ENCODE results near the gene SUCLG2.
A peak's percentile ranks its signal among the peaks of the same experiment; 100 is the strongest.

Gene SUCLG2

GRCh38 chr3:67414740-67415139, 239.7 kb downstream of the SUCLG2 start:
- H3K27ac ChIP-seq, result no peak overlapping the region
- DNase-seq (ENCODE audit: low read depth, low spot score), result no peak

DNA sequence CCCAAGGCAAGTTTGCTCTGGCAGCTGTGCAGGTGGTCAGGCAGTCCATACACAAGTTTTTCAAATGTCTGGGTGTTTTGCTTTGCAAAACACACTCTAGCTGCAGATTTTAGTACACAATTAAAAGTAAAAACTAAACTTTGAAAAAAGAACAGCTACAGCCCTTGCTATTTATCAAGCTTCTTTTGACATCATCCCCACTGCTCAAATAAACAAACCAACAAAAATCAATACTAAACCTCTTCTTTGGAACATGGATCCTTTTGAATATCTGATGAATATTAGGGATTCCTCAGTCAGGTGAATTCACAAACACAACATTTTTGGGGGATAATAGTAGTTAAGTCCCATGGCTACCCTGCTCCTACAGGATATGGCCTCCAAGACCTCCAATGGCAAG, 249.2 kb downstream of the SUCLG2 start:
- no peak for DNase-seq (ENCODE audit: low read depth, low spot score)
- H3K27ac ChIP-seq, result no peak overlapping the region

- H3K27ac ChIP-seq, result no peak overlapping the region
- no peak for DNase-seq (ENCODE audit: low read depth, low spot score)
Measured at GRCh38 chr3:67402873-67403272, 251.5 kb downstream of the SUCLG2 start.

DNA sequence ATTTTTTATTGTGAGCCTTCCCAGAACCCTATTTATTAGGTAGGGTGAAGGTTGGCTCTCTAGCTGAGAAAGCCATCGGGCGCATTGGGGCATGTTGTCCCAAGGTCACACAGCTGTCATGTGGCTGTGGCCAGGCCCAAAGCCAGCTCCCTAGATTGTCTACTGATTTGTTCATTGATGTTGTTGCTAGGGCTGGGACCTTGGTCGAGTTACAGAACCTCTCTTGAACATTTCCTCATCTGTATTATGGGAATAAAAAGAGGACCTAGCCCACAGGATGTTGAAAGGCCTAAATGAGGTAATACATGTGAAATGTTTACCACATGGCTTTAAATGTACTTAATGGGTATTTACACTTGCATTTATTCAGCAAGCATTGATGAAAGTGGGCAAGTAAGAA, 252.5 kb downstream of the SUCLG2 start:
- H3K27ac ChIP-seq, result no peak overlapping the region
- DNase-seq (ENCODE audit: low read depth, low spot score), result no peak

- no peak overlapping the region for H3K27ac ChIP-seq
- DNase-seq (ENCODE audit: low read depth, low spot score), result no peak
Measured at GRCh38 chr3:67400476-67400875, 253.9 kb downstream of the SUCLG2 start.

GRCh38 chr3:67389176-67389575, 265.2 kb downstream of the SUCLG2 start:
- no peak for DNase-seq (ENCODE audit: low read depth, low spot score)
- H3K27ac ChIP-seq, result no peak overlapping the region

DNA sequence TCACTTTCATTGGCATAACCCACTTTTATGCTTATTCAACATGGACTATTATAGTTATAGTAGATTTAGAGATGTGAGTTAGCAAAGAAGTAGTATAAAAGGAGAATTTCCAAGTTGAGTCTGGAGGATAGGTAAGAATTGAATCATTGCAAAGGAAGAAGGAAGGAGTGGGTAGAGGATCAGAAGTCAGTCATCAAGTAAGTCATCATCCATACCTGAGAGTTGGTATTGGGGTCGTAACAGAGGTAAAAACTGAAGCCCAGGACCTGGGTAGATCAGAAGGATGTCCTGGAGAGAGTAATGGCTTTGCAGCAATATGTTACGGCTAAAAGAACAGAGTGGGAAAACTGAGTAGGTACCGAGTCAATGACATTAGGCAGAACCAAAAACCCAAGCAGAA, 265.7 kb downstream of the SUCLG2 start:
- no peak for DNase-seq (ENCODE audit: low read depth, low spot score)
- no peak overlapping the region for H3K27ac ChIP-seq

DNA sequence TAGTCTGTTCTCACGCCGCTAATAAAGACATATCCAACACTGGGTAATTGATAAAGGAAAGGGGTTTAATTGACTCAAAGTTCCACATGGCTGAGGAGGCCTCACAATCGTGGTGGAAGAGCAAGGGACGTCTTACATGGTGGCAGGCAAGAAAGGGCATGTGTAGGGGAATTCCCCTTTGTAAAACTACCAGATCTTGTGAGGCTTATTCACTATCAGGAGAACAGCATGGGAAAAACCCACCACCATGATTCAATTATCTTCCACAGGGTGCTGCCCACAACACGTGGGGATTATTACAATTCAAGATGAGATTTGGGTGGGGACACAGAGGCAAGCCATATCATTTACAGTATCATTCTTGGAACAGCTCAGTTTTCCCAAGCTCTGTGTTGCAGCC, 268.0 kb downstream of the SUCLG2 start:
- H3K27ac ChIP-seq, result no peak overlapping the region
- DNase-seq (ENCODE audit: low read depth, low spot score), result no peak

DNA sequence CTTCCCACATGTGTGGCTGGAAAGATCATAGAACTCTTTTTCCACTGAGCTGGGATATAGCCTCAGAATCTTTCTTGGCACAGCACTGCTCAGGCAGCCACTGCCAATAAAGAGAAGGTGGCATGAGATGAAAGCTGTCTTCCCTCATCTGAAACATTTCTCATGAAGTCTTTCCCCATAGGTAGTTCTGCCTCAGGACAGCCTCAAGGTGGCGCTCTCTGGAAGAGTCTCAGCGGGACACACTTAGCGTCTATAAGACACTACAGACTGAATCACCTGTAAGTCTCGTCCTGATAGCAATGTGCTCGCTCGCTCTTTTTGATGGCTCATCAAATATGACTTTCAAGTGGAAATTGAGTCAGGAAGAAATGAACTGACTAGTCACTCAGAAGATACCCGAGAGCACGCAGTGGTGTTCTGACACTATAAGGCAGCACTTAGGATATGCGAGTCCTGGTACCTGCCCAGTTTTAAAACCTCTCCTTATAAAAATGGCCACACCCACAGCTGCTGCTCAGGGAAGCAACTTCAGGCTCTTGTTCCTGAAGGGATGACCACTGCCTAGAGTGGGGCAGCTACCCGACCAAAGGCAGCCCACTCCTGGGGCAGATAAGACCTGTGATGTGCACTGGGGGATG, 269.5 kb downstream of the SUCLG2 start:
- no peak overlapping the region for H3K27ac ChIP-seq
- DNase-seq (ENCODE audit: low read depth, low spot score), result no peak

- H3K27ac ChIP-seq, result no peak overlapping the region
- DNase-seq (ENCODE audit: low read depth, low spot score), result no peak
Measured at GRCh38 chr3:67384016-67384415, 270.4 kb downstream of the SUCLG2 start.

DNA sequence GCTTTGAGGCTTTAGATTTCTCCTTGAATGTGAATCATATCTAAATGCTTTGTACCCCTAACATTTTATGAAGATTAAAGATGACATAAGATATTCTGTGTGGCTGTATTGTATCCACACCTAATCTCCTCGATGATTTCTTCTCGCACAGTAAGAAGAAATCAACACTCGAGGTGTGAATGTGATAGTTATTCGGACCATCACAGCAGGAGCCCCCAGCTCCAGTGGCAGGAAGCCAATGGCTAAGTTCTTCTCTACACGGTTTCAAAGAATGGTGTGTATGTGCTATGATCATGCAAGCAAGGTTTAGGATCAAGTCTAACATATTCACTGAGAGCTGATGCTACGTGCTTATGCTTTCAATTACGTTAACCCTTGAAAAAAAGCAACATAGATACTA, 271.0 kb downstream of the SUCLG2 start:
- H3K27ac ChIP-seq, result no peak overlapping the region
- DNase-seq (ENCODE audit: low read depth, low spot score), result no peak

DNA sequence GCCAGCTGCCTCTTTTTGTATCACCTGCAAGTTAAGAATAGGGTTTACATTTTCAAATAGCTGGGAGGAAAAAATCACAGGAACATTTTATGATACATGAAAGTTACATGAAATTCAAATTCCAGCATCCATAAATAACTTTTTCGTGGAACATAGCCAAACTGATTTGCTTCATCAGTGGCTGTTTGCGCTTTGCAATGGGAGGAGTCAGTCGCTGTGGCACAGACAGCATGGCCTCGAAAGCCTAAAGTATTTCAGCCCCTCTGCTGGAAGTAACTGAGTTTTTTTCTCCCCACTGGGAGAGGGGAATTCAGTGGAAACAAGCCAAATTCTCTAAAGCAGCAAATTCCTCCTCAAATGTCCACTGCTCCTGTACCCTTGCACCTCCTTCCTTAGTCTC, 271.9 kb downstream of the SUCLG2 start:
- H3K27ac ChIP-seq, result no peak overlapping the region
- no peak for DNase-seq (ENCODE audit: low read depth, low spot score)

- H3K27ac ChIP-seq, result no peak overlapping the region
- DNase-seq (ENCODE audit: low read depth, low spot score), result no peak
Measured at GRCh38 chr3:67381667-67382272, 272.6 kb downstream of the SUCLG2 start.

DNA sequence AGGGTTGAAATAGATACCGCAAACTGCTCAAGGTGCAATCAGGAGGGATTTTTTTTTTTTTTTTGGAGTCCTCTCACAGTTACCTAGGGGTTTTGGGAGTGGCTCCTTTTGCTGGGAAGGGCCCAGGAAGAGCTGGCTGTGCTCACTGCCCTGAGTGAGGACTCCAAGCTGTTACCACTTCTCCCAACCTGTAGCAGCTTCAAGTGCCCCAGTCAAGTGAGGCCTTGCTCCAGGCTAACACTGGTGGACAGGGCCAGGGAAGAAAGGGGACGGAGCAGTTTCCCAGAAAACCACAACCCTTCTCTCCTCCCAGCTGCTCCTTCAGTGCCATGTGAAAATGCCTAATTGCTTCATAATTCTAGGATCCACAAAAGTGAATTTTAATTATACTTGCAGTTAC, 274.3 kb downstream of the SUCLG2 start:
- H3K27ac ChIP-seq, result no peak overlapping the region
- no peak for DNase-seq (ENCODE audit: low read depth, low spot score)

- no peak overlapping the region for H3K27ac ChIP-seq
- DNase-seq (ENCODE audit: low read depth, low spot score), result no peak
Measured at GRCh38 chr3:67377299-67377698, 277.1 kb downstream of the SUCLG2 start.

GRCh38 chr3:67376416-67376815, 278.0 kb downstream of the SUCLG2 start:
- no peak for DNase-seq (ENCODE audit: low read depth, low spot score)
- H3K27ac ChIP-seq, result no peak overlapping the region

GRCh38 chr3:67375976-67376375, 278.4 kb downstream of the SUCLG2 start:
- DNase-seq (ENCODE audit: low read depth, low spot score), result no peak
- no peak overlapping the region for H3K27ac ChIP-seq

GRCh38 chr3:67362686-67363085, 291.7 kb downstream of the SUCLG2 start:
- H3K27ac ChIP-seq, result no peak overlapping the region
- DNase-seq (ENCODE audit: low read depth, low spot score), result peak; percentile 40

DNA sequence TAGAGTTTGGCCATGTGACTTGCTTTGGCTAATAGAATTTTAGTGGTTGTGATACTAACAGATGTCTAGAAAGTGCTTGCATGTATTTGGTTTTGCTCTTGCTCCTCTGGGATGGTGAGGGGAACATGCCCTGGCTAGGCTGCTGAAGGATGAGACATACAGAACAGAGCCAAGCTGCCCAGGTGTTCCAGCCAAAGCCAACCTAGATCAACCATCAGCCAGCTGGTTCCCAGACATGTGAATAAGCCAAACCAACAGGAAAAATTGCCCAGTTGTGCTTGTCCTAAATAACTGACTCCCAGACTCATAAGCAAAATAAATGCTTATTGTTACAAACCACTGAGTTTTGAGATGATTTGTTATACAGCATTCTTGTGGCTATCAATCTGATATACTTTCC, 292.6 kb downstream of the SUCLG2 start:
- DNase-seq (ENCODE audit: low read depth, low spot score), result no peak
- H3K27ac ChIP-seq, result no peak overlapping the region

DNA sequence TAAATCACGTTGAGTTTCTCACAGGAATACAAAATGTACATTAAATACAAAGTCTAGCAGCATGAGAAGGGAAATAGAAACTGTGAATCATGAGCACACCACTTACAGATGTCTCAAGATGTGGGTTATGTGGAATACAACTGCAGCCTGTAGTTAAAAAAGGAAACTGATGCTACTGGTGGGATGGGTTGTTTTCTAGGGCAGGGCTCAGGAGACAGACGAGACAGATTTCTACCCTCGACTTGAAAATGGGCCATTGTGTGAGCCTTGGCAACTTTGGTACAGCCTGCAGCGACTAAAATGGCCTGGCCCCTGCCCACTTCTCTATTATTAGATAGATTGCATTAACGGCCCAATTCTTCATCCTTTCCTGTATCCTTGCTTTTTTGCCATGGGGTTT, 293.1 kb downstream of the SUCLG2 start:
- no peak overlapping the region for H3K27ac ChIP-seq
- no peak for DNase-seq (ENCODE audit: low read depth, low spot score)

- H3K27ac ChIP-seq, result no peak overlapping the region
- no peak for DNase-seq (ENCODE audit: low read depth, low spot score)
Measured at GRCh38 chr3:67357610-67358458, 296.6 kb downstream of the SUCLG2 start.
